OCI-LY1 (cell line): ENCODE data around the gene ZFX.

ENCODE experiments used
- CTCF ChIP-seq: fragments of 200-600 bp; sonication (generic), shearing (Covaris generic); IDR thresholded peaks from 2 replicates; pipeline ENCODE4 v1.5.1; 2017; ENCODE audit warnings: mild to moderate bottlenecking, antibody characterized with exemption, low read length, moderate library complexity, mixed read lengths
- EZH2 ChIP-seq: fragments of 200-600 bp; sonication (generic), shearing (Covaris generic); IDR thresholded peaks from 2 replicates; pipeline ENCODE4 v1.8.0; 2017; ENCODE audit warnings: borderline replicate concordance, mixed run types, mild to moderate bottlenecking, antibody characterized with exemption, low read length, moderate library complexity, mixed read lengths

- TF ChIP-seq CTCF (no peak), EZH2 (no peak)
These were observed 82.2 kb downstream of the ZFX start for GRCh38 chrX:24231641-24232179.
